HG02943 (cell line): ENCODE data around the gene PAX3.

Experiments used
- ATAC-seq: cut with Tn5 transposase; IDR thresholded peaks from one replicate; pipeline ENCODE4 v1.9.1; 2021; ENCODE audit warnings: mild to moderate bottlenecking, low read depth, moderate library complexity; ENCODE audit not compliant: unreplicated experiment

PAX3 gene

GRCh38 chr2:222281506-222281905 lies 17.3 kb downstream of the PAX3 start:
- ATAC-seq = no peak

- no peak for ATAC-seq
Observed at GRCh38 chr2:222280795-222281194, 18.0 kb downstream of the PAX3 start.

- ATAC-seq = no peak
Observed at GRCh38 chr2:222272446-222273015, 26.3 kb downstream of the PAX3 start.

- ATAC-seq = no peak
Observed at GRCh38 chr2:222271854-222272253, 26.9 kb downstream of the PAX3 start.

GRCh38 chr2:222270396-222270795 lies 28.4 kb downstream of the PAX3 start:
- no peak for ATAC-seq

- no peak for ATAC-seq
Observed at GRCh38 chr2:222269132-222269531, 29.7 kb downstream of the PAX3 start.

GRCh38 chr2:222268311-222268990 lies 30.3 kb downstream of the PAX3 start:
- ATAC-seq = no peak

GRCh38 chr2:222264791-222265320 lies 33.9 kb downstream of the PAX3 start:
- no peak for ATAC-seq

- ATAC-seq = no peak
Observed at GRCh38 chr2:222261504-222261903, 37.3 kb downstream of the PAX3 start.

GRCh38 chr2:222257645-222258044 lies 41.2 kb downstream of the PAX3 start:
- no peak for ATAC-seq

- ATAC-seq = no peak
Observed at GRCh38 chr2:222256250-222256649, 42.5 kb downstream of the PAX3 start.

- no peak for ATAC-seq
Observed at GRCh38 chr2:222255090-222255489, 43.7 kb downstream of the PAX3 start.

GRCh38 chr2:222250313-222250712 lies 48.5 kb downstream of the PAX3 start:
- no peak for ATAC-seq

- ATAC-seq = no peak
Observed at GRCh38 chr2:222249444-222249843, 49.4 kb downstream of the PAX3 start.

- no peak for ATAC-seq
Observed at GRCh38 chr2:222248818-222249217, 50.0 kb downstream of the PAX3 start.

GRCh38 chr2:222248256-222248655 lies 50.5 kb downstream of the PAX3 start:
- no peak for ATAC-seq

- no peak for ATAC-seq
Observed at GRCh38 chr2:222242532-222242931, 56.3 kb downstream of the PAX3 start.

- no peak for ATAC-seq
Observed at GRCh38 chr2:222241128-222241870, 57.5 kb downstream of the PAX3 start.

- ATAC-seq = no peak
Observed at GRCh38 chr2:222240676-222241049, 58.1 kb downstream of the PAX3 start.

GRCh38 chr2:222239945-222240675 lies 58.7 kb downstream of the PAX3 start:
- no peak for ATAC-seq

GRCh38 chr2:222239091-222239490 lies 59.7 kb downstream of the PAX3 start:
- no peak for ATAC-seq
